Bronchial epithelial cell (primary cell): ENCODE measurements around the gene SDHAF4. TPM values are rescaled to one million over a fixed set of nuclear protein-coding genes. Genes with fewer than 3 reads are reported as not detected.
A peak's percentile ranks its signal among the peaks of the same experiment; 100 is the strongest.

Experiments used
- DNase-seq: peaks from one replicate; pipeline ENCODE4 v3.0.0-alpha.2; 2010; ENCODE audit warnings: low read depth
- FAIRE-seq: peaks from 2 replicates; lab custom pipeline; 2011; peaks lifted over from hg19 to GRCh38; lab: Jason Lieb, UNC
- H3K27me3 ChIP-seq: 2 replicates; pipeline ENCODE4 v1.5.1; 2011; ENCODE audit warnings: low read length; ENCODE audit not compliant: control insufficient read depth, insufficient read depth
- H3K36me3 ChIP-seq: 2 replicates; pipeline ENCODE4 v1.5.1; 2011; ENCODE audit warnings: low read length; ENCODE audit not compliant: control insufficient read depth, insufficient read depth
- H3K4me3 ChIP-seq: 2 replicates; pipeline ENCODE4 v1.5.1; 2011; ENCODE audit warnings: mild to moderate bottlenecking, low read depth, low read length, control low read depth
- CTCF ChIP-seq: IDR thresholded peaks from 2 replicates; pipeline ENCODE4 v1.5.1; 2011; ENCODE audit warnings: mild to moderate bottlenecking, moderate library complexity, low read length, control low read depth, inconsistent platforms; ENCODE audit not compliant: insufficient read depth, severe bottlenecking
- total RNA-seq: library from RNA; depleted of rRNA; stranded (reverse); fragments of >200 nt; gene quantifications from 2 replicates; pipeline ENCODE4 v1.2.1, GENCODE V29; 2014

The SDHAF4 gene
- total RNA-seq, 1 donor from 2014 or later, result 7.1 TPM

DNA sequence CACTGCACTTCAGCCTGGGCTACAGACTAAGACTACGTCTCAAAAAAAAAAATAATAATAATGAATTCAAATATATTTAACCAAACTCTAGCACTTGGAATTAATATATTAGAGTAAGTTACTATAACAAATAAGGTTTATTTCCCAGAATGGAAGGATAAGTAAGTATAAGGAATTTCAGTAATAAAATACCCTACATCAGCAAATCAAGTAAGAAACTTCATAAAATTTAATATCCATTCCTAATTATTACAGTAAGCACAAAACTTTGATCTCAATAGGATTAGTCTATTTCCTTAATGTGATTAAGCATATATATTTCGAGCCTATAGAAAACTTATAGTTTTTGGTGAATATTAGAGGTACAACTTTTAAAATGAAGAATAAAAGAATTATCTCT, 36.7 kb upstream of the SDHAF4 start:
- FAIRE-seq, result no peak
- no peak for DNase-seq
- H3K36me3 ChIP-seq, result peaks cover 2% of the 10 kb centered on the region
- no peak overlapping the region for H3K4me3 ChIP-seq
- TF ChIP-seq CTCF, result no peak
- H3K27me3 ChIP-seq, result no peaks in the 10 kb centered on the region

DNA sequence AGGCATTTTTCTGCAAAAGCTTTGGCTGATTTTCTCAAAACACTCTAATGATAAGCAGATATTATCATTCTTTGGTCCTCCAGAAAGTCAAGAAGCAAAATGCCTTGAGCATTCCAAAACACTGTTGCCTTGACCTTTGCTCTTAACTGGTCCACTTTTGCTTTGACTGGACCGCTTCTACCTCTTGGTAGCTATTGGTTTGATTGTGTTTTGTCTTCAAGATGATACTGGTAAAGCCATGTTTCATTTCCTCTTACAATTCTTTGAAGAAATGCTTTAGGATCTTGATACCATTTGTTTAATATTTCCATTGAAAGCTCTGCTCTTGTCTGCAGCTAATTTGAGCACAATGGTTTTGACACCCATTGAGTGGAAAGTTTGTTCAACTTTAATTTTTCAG, 35.6 kb upstream of the SDHAF4 start:
- no peak for TF ChIP-seq CTCF
- peaks cover 2% of the 10 kb centered on the region for H3K36me3 ChIP-seq
- no peaks in the 10 kb centered on the region for H3K27me3 ChIP-seq
- no peak overlapping the region for H3K4me3 ChIP-seq
- FAIRE-seq, result no peak
- DNase-seq, result no peak

DNA sequence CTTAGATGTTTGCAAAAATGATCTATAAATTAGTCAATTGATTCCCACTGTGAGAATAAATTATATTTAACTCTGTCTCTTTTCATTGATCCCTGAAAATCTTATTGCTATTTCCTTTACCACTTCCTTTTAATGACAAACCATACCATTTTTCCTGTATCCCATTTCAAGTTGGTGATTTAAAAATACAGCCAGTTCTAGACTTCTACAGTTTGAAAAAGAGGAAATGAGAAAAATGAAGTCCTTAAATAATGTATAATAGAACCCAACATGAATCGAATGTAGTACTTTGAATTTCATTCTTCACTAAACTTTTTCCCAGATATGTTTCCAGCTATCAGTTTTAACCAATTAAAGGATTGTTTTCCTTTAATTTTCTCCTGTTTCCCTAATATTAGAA, 29.5 kb upstream of the SDHAF4 start:
- no peaks in the 10 kb centered on the region for H3K27me3 ChIP-seq
- TF ChIP-seq CTCF, result no peak
- H3K4me3 ChIP-seq, result no peak overlapping the region
- peaks cover 6% of the 10 kb centered on the region for H3K36me3 ChIP-seq
- DNase-seq (no peak), FAIRE-seq (no peak)

DNA sequence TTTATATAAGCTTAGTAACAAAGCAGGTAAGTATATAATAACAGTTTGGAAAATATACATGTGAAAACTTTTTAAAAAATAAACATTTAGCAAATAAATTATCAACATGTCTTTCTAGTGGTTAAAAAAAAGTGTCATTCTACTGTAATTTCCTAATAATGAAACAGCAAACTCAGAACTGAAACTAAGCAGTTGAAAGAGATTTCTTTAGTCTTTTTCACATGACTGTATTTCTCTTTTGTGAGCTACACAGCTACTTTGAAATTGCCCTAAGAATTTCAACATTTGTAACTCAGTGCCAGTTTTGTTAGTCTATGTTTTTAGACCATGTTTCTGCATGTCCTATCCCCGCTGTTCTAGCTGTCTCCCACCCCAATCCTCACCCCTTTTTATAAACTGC, 28.4 kb upstream of the SDHAF4 start:
- no peak for TF ChIP-seq CTCF
- FAIRE-seq (no peak), DNase-seq (no peak)
- Histone ChIP-seq H3K36me3 (peaks cover 6% of the 10 kb centered on the region), H3K4me3 (no peak overlapping the region), H3K27me3 (no peaks in the 10 kb centered on the region)

- Histone ChIP-seq H3K36me3 (no peaks in the 10 kb centered on the region), H3K27me3 (no peaks in the 10 kb centered on the region), H3K4me3 (no peak overlapping the region)
- FAIRE-seq (no peak), DNase-seq (peak; percentile 11)
- TF ChIP-seq CTCF, result peak; percentile 13
These were observed 19.4 kb upstream of the SDHAF4 start for GRCh38 chr6:70547313-70547712.

DNA sequence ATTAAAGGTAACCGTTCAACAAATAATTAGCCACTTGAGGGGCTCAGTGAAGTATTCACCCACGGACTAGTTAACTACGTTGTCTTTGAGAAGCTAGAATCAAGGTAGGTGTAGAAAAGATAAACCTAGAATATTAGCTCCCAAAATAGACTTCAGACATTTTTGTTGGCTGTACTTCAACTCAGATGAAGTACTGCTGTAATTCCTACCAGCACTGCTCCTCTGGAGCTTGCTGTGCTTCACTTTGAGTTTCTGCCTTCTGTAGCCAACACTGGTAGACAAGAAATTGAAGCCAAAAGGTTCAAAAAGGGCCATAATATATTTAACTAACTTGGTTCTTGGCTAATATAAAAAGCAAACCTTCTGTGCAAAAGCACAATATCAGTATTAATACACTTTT, 18.8 kb upstream of the SDHAF4 start:
- DNase-seq (no peak), FAIRE-seq (no peak)
- H3K27me3 ChIP-seq, result no peaks in the 10 kb centered on the region
- H3K4me3 ChIP-seq, result no peak overlapping the region
- no peaks in the 10 kb centered on the region for H3K36me3 ChIP-seq
- TF ChIP-seq CTCF, result no peak
